ENCODE measurements around the gene KLHL40.

Gene KLHL40

DNA sequence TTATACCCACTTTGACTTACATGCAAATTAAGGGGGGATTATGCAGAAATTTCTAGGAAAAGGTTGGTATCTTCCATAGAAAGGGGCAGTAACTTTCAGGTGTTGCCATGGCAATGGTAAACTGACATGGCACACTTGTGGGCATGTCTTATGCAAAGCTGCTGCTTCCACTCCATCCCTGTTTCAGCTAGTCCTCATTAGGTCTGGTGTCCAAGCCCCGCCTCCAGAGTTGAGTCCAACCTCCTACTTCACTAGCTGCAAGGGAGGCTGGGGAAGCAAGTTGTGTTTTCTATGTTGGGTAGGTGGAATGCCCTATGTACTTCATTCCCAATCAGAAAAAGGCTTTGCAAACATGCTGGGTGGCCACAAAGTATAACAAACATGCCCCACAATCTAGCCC is 14.7 kb upstream of the KLHL40 start:
- no peak for DNase-seq

DNA sequence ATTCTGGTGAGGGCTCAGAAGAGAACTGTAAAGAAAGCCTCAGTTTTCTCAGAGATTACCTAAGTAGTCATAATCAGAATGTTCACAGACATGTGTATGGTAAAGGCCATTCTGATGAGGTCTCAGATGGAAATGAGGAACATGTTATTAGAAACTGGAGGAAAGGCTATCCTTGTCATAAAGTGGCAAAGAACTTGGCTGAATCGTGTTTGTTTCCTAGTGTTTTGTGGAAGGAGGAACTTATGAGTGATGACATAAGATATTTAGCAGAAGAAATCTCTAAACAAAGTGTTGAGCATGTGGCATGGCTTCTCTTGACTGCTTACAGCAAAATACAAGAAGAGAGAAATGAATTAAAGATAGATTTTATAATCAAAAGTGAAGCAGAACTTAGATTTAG is 12.8 kb upstream of the KLHL40 start:
- DNase-seq: no peak

DNA sequence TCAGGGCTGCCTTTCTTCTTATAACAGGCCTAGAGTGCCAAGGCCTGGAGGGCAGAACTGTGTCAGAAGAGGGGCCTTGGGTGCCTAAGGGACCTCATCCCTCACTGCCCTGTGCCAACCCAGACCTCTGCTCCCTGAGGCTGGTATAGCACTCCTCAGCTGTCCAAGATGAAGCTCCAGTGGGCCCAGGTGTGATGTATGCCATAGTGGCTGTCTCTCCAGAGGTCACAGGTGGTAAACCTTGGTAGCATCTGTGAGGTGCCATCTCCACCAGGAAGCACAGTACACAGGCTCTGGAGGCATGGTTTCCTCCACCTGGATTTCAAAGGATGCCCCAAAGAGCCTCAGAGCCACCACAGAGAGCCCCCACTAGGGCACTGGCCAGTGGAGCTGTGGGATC is 12.3 kb upstream of the KLHL40 start:
- peak; percentile 2 for DNase-seq

DNA sequence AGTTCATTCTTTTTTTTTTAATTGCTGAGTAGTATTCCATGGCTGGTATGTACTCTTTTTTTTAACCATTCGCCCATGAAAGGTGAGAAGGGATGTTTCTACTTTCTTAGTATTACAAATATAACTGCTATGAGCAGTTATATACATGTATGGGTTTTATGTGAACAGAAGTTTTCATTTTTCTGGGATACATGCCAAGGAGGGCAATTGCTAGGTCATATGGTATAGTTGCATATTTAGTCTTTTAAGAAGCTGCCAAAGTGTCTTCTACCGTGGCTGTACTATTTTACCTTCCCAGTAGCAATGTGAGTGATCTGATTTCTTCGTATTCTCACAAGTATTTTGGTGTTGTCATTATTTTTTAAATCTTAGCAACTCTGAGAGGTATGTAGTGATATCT is 11.2 kb upstream of the KLHL40 start:
- no peak for DNase-seq

DNA sequence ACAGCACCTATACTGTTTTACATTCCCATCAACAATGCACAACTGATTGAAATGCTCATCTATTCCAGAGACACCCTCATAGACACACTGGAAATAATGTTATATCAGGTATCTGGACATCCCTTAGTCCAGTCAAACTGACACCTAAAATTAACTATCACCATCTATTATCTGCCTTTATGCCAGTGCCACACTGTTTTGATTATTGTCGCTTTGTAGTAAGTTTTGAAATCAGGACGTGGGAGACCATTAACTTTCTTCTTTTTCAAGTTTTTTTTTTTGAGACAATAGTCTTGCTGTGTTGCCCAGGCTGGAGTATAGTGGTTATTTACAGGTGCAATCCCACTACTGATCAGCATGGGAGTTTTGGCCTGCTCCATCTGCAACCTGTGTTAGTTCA is 9.4 kb upstream of the KLHL40 start:
- DNase-seq: no peak

DNA sequence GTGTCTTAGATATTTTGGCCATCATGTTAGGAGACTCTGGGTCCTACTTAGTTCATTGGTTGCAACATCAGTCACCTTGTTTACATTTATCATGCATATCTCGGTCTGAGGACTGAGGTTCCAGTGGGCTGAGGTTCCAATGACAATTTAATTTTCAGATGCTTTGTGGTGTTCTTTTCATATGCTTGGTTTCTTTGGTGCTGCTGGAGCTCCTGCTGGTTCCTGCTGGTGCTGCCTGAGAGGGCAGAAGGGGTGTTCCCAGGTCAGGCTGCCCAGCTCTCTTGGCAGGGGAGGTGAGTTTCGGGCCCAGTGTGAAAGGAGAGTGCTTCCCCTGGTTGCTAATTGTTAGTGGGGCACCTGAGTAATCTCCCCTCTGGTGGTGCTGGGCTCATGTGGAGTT is 6.9 kb upstream of the KLHL40 start:
- DNase-seq: no peak

DNA sequence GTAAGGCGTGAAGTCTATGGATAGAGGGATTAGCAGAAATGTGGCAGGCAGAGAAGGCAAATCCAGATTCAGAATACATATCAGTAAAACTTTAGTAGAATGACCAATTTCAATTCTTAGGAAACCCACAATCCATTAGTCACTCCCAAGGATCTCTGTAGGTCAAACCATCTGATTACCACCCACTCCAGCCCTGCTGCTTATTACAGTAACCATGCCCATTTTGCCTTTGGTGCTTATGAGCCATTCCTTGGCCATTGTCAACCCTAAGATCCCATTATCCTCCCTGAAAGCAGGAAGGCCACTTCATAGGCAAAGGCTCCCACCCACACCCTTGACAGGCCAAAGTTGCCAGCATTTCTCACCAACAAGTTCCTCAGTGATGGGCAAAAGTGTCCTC is 5.1 kb upstream of the KLHL40 start:
- no peak for DNase-seq

DNA sequence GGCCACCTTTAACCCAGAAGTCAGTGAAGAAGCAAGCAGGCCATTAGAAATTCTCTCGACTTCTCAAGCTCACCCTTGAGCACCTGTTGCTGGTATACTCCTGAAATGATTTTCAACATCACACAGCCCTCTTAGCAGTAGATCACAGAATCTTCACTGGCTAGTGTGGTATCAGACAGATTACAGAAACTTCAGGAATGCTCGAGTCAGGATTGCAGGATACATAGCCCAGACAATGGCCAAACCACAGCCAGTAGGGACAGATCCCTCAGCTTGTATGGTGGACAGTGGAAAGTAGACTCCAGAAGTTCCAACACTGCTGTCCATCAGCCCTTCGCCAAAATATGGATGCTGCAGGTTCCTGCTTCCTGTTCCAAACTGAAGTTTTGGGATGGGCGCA is 4.5 kb upstream of the KLHL40 start:
- DNase-seq: no peak

DNA sequence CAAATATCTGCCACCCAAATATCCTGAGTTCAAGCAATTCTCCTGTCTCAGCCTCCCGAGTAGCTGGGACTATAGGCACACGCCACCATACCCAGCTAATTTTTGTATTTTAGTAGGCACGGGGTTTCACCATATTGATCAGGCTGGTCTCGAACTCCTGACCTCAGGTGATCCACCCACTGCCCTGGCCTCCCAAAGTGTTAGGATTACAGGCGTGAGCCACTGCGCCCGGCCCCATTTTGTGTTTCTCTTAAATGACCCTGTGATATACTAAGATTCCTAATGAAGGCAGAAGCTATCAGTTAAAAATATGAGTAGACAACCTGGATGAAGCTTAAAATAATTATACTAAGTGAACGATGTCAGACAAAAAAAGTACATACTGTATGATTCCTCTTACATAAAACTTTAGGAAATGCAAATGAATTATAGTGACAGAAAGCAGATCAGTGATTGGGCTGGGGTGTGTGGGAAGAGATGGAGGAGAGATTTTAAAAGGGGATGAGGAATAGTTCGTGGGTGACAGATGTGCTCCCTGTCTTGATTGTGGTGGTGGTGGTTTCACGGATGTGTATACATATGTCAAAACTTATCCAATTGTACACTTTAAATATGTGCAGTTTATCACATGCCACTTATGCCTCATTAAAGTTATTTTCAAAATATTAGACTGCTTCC is 3.8 kb upstream of the KLHL40 start:
- no peak for DNase-seq

DNA sequence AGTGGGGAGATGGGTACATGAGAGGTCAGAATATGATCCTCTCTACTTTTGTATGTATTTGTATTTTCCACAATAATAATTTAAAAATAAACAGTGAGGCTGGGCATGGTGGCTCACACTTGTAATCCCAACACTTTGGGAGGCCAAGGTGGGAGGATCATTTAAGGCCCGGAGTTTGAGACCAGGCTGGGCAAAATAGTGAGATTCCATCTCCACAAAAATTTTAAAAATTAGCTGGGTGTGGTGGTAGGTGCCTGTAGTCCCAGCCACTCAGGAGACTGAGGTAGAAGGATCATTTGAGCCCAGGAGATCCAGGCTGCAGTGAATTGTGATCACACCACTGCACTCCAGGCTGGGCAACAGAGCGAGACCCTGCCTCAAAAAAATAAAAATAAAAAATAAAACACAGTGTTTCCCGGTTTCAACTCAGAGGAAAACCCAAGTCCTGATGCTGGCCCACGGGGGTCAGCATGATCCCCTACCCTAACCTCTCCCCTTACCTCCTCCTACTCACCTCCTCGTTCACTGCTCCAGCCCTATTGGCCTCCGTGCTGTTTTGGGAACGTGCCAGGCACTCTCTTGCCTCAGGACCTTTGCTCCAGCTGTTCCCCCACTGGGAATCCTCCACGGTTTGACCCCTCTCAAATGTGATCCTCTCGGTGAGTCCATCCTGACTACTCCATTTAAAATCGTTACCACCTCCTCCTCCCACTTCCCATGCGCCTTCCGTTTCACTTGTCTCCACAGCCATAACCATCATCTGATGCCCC is 2.9 kb upstream of the KLHL40 start:
- peak; percentile 6 for DNase-seq

DNA sequence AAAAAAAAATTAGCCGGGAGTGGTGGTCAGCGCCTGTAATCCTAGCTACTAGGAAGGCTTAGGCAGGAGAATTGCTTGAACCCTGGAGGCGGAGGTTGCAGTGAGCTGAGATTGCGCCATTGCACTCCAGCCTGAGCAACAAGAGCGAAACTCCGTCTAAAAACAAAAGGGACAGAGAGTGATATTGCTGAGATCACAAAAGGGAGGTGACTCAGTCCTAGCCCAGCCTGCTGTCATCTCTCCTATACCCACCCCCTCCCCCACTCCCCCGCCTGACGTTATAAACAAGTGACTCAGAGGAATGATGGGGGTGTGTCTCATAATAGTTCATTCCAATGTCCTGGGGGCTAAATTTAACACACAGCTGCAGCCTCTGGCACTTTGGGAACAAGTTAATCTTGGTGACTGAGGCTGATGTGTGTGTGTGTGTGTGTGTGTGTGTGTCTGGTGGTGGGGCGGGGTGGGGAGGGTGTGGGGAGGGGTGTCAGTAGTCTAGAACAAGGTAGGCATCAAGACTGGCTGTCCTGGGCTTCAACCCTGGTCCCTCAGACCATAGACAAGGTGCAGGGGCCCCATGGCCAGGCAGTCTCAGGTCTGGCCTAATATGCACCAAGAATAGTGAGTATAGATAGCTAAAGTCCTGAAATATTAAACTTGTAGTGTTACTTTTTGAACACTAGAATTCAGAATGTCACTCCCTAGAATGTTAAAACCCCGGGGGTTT is 1.3 kb upstream of the KLHL40 start:
- DNase-seq: peak; percentile 6

DNA sequence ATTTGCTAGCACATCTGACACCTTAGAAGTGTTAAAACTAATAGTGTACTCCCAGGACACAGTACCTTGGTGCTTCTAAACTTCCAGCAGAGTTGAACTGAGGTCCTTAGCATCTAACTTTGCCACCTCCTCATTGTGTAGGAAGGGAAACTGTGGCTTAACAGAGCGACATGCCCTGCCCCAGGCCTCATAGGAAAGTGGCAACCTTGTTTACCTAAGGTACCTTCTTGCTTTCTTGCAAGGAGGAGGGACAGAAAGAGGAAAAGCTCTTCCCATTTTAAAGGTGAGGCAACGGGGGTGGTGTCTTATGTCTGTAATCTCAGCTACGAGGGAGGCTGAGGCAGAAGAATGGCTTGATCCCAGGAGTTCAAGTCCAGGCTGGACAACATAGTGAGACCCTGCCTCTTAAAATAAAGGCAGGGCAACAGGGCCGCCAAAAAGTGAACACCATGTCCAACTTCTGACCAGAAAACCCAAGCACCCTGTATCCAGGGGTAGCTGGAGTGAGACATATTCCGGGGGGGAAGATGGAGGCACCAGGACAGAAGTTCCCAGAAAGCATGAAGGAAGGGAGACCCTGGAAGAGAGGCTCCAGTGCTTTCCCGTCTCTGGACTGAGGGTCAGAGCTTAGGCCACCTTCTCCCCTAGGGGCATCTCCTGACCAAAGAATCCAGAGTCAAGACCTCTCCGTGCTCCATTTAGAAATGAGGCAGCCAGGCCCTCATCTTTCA is 540 bp upstream of the KLHL40 start:
- DNase-seq: no peak

DNA sequence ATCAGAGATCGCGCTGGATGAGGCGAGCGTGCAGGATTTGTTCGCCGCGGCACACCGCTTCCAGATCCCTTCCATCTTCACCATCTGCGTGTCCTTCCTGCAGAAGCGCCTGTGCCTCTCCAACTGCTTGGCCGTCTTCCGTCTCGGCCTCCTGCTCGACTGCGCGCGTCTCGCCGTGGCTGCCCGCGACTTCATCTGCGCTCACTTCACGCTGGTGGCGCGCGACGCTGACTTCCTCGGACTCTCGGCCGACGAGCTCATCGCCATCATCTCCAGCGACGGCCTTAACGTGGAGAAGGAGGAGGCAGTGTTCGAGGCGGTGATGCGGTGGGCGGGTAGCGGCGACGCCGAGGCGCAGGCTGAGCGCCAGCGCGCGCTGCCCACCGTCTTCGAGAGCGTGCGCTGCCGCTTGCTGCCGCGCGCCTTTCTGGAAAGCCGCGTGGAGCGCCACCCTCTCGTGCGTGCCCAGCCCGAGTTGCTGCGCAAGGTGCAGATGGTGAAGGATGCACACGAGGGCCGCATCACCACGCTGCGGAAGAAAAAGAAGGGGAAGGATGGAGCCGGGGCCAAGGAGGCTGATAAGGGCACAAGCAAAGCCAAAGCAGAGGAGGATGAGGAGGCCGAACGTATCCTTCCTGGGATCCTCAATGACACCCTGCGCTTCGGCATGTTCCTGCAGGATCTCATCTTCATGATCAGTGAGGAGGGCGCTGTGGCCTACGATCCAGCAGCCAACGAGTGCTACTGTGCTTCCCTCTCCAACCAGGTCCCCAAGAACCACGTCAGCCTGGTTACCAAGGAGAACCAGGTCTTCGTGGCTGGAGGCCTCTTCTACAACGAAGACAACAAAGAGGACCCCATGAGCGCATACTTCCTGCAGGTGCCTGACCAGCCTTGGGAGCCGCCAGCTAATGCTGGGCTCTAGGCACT is 819 bp downstream of the KLHL40 start:
- peak; percentile 10 for DNase-seq

DNA sequence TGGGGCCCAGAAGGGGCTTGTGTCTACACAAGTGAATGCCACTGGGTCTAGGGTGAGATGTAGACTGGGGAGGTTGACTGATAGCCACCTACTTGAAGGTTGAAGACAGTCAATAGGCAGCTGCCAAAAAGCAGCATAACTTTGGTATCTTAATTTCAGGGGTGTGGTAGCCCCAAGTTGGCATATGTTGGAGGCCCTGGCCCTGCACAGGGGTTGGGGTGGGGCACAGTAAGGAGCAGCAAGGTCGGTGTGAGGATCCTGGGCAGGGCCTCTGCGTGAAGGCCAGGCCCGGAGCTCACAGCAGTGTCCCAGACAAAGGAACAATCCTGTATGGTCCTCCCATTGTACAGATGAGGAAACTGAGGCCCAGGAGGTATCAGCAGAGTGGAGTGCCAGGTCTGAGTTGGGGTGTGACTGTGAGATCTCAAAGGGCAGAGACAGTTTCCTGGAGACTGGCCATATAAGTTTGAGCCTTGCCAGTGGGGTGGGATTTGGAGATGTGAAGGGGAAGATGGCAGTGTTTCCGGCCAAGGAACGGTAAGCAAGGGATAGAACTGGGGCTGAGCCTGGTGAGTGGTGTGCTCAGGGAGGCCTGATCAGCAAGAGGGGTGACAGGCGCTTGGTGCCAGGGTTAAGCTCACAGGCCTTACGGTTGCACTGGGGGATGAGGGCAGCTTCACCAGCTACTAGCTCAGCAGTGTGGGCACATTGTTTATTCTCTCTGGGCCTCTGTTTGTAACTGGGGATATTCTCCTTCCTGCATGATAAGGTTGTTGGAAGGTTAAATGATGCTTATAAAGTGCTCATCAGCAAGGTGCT is 1.7 kb downstream of the KLHL40 start:
- peak; percentile 4 for DNase-seq

DNA sequence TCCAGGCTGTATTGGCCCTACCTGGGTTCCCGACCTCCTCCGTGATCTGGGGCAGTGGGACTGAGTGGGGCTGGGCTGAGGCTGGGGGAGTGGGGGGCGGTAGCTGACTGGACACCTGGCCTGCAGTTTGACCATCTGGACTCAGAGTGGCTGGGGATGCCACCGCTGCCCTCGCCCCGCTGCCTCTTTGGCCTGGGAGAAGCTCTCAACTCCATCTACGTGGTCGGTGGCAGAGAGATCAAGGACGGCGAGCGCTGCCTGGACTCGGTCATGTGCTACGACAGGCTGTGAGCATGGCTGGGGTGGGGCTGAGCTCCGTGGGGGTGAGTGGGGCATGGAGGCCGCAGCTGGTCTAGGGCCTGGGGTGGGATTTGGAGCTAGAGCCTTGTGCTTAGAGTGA is 2.7 kb downstream of the KLHL40 start:
- peak; percentile 13 for DNase-seq

DNA sequence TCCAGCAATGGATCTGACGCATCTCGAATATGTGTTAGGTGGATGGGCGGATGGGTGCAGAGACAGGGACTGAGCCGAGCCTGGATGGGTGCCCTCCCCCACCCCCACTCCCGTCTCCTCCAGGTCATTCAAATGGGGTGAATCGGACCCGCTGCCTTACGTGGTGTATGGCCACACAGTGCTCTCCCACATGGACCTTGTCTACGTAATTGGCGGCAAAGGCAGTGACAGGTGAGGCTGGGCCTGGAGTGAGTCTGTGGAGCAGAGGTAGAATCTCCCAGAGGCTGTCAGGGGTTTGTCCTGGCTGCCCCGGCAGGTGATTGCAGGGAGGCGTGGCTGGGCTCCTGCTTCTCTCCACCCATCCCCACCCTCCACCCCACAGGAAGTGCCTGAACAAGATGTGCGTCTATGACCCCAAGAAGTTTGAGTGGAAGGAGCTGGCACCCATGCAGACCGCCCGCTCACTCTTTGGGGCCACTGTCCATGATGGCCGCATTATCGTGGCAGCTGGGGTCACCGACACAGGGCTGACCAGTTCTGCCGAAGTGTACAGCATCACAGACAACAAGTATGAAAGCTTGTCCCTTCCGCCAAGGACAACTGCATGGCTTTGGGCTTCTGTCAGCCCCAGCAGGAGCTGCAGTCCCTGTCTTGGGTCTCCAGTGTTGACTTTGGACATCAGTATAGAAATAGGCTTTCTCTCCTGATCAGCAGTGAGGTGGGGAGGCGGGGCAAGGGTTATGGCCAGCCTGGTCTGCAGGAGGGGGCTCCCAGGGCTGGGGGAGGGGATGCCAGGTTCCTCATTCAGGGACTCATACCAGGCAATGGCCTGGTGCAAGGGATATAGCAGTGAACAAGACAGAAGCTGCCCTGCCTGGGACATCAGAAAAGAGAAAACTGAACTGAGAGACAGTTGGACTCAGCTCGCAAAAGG is 3.4 kb downstream of the KLHL40 start:
- peak; percentile 4 for DNase-seq

DNA sequence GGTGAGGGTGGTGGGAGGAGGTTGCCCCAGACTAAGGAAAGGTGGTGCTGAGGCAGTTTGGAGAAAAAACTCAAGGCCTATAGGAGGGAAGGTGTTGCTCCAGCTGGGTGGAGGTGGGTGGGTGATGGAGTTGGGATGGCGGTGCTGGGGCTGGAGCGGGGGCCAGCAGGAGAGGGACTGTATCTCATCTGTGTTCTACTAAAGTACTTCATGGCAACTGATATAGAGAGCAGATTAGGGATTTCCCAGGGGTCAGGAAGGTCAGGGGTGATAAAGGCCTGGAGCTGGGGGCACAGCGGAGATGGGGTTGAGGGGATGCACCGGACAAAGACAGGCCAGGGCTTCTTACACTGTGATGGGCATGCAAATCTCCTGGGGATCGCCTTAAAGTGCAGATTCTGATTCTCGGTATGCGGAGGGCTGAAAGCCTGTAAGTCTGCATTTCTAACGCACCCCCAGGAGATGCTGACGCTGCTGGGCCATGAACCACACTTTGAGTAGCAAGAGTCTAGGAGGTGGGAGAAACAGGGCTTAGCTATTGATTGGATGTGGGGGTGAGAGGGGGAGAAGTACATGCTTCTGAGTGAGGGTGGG is 4.2 kb downstream of the KLHL40 start:
- DNase-seq: no peak

DNA sequence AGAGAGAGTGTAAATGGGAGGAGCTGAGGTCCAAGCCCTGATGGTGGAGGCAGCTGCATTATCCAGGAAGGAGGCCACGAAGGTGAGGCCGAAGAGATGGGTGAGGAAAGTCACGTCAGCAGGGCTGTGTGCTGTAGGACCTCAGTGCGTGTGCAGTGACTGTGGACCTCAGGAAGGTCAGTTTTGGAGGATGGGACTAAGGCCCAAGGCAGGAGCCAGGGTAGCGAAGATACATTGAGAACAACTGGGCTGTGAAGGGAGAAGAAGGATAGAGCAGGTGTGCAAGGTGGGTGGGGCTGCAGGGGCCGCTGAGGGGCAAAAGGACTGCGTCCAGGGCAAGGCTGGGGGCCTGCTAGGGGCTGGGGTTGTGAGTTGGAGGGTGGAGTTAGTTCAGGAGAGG is 4.9 kb downstream of the KLHL40 start:
- no peak for DNase-seq

DNA sequence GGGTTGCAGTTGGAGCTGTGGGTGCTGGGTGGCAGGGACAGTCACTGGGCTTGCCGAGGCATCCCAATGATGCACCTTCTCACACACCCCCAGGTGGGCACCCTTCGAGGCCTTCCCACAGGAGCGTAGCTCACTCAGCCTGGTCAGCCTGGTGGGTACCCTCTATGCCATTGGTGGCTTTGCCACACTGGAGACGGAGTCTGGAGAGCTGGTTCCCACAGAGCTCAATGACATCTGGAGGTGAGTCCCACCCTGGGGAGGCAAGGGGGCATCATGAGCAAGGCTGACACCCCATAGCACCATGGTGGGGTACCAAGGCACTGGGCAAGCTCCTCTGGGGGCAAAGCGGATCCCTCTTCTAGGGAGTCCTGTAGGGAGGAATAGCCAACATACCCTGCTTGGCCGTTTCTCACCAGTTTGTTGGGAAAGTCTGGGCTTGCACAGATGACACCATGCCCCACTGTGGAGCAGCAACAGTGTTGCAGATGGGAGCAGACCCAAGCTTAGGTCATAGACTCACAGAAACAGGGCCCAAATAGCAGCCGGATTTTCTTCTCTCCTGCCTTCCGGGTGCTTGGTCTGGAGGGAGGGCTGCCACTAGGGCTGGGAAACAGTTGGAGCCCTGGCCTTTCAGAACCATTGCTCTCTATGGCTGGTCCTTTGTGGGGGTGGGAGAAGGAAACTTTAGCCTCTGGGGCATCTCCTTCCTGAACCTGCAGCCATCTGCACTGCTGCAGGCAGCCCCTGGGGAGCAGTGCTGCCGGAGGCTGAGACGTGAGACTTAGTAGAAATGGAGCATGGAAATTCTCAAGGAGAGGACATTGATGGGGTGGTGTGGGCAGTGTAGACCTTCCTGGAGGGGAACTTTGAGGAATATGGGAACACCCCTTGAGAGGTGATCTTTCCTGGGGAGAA is 5.7 kb downstream of the KLHL40 start:
- DNase-seq: no peak

Measured in activated CD8-positive, alpha-beta memory T cell treated with anti-CD3 and anti-CD28 coated beads, Interleukin-2, amount 50 U/mL, for 4 hours (primary cell).